CD4-positive, alpha-beta T cell treated with Interleukin-17A for 1 hour (primary cell): Measurements from ENCODE around the gene NME4.
"Not testable (repeated sequence)": the region's sequence is repeated elsewhere in the genome, so short reads cannot be mapped to it uniquely, and the experiment has no call there.

ENCODE experiments used
- DNase-seq: peaks from one replicate; pipeline ENCODE4 v3.0.0-alpha.2; 2020

The NME4 gene

GRCh38 chr16:399340-400019 is 2.5 kb downstream of the NME4 start:
- no peak for DNase-seq

- DNase-seq: no peak
Measured at GRCh38 chr16:400061-400591, 3.1 kb downstream of the NME4 start.

GRCh38 chr16:401468-402348 is 4.7 kb downstream of the NME4 start, which contains the start of gene DECR2:
TSS of gene DECR2 (plus strand) at chr16:401885. CDS start at chr16:401964, 79 bp downstream.
- peak; percentile 96 for DNase-seq

GRCh38 chr16:404971-405486 is 8.0 kb downstream of the NME4 start:
- DNase-seq: no peak

GRCh38 chr16:405548-406506 is 8.8 kb downstream of the NME4 start:
- no peak for DNase-seq

- no peak for DNase-seq
Measured at GRCh38 chr16:407253-407652, 10.3 kb downstream of the NME4 start.

GRCh38 chr16:410516-411178 is 13.6 kb downstream of the NME4 start:
- DNase-seq: no peak

- DNase-seq: no peak
Measured at GRCh38 chr16:411576-412265, 14.7 kb downstream of the NME4 start.

GRCh38 chr16:414395-415169 is 17.6 kb downstream of the NME4 start:
- DNase-seq: no peak

GRCh38 chr16:415170-415498 is 18.1 kb downstream of the NME4 start:
- DNase-seq: not testable (repeated sequence)

GRCh38 chr16:422179-422578 is 25.2 kb downstream of the NME4 start:
- not testable (repeated sequence) for DNase-seq

GRCh38 chr16:424033-424622 is 27.1 kb downstream of the NME4 start:
- DNase-seq: no peak

- DNase-seq: no peak
Measured at GRCh38 chr16:424623-425081, 27.7 kb downstream of the NME4 start.

GRCh38 chr16:425082-425718 is 28.2 kb downstream of the NME4 start, which contains the start of gene RAB11FIP3:
TSS of gene RAB11FIP3 (plus strand) at chr16:425649. CDS start at chr16:426007, 358 bp downstream.
- peak; percentile 85 for DNase-seq

- DNase-seq: no peak
Measured at GRCh38 chr16:425740-426114, 28.7 kb downstream of the NME4 start.

GRCh38 chr16:426115-426905 is 29.3 kb downstream of the NME4 start:
- no peak for DNase-seq

- no peak for DNase-seq
Measured at GRCh38 chr16:426906-427249, 29.9 kb downstream of the NME4 start.

GRCh38 chr16:427250-427649 is 30.3 kb downstream of the NME4 start:
- DNase-seq: no peak

GRCh38 chr16:430904-431303 is 33.9 kb downstream of the NME4 start:
- DNase-seq: no peak
